ENCODE measurements around the gene FBLN7. TPM values are rescaled to one million over a fixed set of nuclear protein-coding genes. Genes with fewer than 3 reads are reported as not detected.
"Not testable (repeated sequence)": the region's sequence is repeated elsewhere in the genome, so short reads cannot be mapped to it uniquely, and the experiment has no call there.

Gene FBLN7
- total RNA-seq, 6 experiments from 2014 or later = 1.9 to 8.0 (median 7.2) TPM

DNA sequence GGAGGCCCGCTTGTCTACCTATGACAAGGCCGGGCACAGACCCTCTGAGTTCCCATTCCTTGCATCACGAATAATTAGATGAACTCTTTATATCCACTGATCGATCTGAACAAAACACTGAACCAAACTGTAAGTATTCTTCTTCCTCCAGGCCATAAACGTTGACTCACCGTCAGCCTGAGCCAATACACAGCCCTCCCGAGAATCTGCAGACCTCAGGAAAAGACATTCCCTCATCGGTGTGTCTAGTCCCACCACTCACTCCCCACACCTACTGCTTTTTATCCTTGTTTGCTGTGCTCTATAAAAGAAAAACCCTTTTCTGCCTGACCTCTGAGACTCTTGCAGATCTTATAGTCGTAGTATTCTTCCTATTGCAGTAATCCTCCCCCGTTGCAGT is 42.1 kb upstream of the FBLN7 start:
- TF ChIP-seq, protein P1, sequence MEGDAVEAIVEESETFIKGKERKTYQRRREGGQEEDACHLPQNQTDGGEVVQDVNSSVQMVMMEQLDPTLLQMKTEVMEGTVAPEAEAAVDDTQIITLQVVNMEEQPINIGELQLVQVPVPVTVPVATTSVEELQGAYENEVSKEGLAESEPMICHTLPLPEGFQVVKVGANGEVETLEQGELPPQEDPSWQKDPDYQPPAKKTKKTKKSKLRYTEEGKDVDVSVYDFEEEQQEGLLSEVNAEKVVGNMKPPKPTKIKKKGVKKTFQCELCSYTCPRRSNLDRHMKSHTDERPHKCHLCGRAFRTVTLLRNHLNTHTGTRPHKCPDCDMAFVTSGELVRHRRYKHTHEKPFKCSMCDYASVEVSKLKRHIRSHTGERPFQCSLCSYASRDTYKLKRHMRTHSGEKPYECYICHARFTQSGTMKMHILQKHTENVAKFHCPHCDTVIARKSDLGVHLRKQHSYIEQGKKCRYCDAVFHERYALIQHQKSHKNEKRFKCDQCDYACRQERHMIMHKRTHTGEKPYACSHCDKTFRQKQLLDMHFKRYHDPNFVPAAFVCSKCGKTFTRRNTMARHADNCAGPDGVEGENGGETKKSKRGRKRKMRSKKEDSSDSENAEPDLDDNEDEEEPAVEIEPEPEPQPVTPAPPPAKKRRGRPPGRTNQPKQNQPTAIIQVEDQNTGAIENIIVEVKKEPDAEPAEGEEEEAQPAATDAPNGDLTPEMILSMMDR (IDR thresholded peaks at IDR 0.05) = no peak
- H3K27me3 Mint-ChIP-seq (ENCODE audit: insufficient read depth) = no peaks in the 10 kb centered on the region; the same call in 1 of the 2 replicates
- H3K4me3 Mint-ChIP-seq = peak overlapping the region; percentile 58
- peaks cover 29% of the 10 kb centered on the region for H3K36me3 Mint-ChIP-seq (ENCODE audit: low read depth)
- DNase-seq = no peak
- H3K27ac Mint-ChIP-seq = peak overlapping the region; percentile 77
- no peaks in the 10 kb centered on the region for H3K9me3 Mint-ChIP-seq
- H3K4me1 Mint-ChIP-seq (ENCODE audit: low read depth) = peaks cover 56% of the 10 kb centered on the region

DNA sequence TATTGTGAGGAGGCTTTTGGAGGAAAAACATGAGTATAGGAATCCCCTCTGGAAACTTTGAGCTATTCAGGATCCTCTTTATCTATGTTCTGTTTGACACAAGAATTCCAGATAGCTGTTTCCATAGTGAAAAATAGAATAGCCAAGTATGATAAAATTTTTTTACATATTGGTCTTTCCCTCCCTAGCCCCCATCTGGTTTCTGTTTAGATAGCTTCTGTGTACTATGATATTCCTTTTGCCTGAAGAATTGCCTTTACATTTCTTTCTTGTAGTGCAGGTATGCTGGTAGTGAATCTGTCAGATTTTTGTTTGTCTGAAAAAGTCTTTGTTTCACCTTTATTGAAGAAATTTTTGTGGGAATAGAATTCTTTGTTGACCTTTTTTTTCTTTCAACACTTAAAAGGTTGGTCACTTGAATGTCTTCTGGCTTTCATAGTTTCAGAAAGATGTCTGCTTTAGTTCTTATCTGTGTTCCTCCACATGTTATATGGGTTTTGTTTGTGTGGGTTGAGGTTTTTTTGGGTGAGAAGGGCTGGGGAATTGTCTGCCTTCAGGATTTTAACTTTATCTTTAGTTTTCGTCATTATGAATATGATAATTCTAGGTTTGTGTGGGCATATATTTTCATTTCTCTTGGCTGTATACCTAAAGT is 29.9 kb upstream of the FBLN7 start:
- peaks cover 80% of the 10 kb centered on the region for H3K36me3 Mint-ChIP-seq (ENCODE audit: low read depth)
- no peak overlapping the region for H3K4me3 Mint-ChIP-seq
- no peak overlapping the region for H3K27ac Mint-ChIP-seq
- TF ChIP-seq, protein P1 (IDR thresholded peaks at IDR 0.05) = no peak
- peaks cover 34% of the 10 kb centered on the region for H3K9me3 Mint-ChIP-seq
- no peak for DNase-seq
- H3K4me1 Mint-ChIP-seq (ENCODE audit: low read depth) = peaks cover 12% of the 10 kb centered on the region
- peaks cover 2% of the 10 kb centered on the region; the same call in 1 of the 2 replicates for H3K27me3 Mint-ChIP-seq (ENCODE audit: insufficient read depth)

DNA sequence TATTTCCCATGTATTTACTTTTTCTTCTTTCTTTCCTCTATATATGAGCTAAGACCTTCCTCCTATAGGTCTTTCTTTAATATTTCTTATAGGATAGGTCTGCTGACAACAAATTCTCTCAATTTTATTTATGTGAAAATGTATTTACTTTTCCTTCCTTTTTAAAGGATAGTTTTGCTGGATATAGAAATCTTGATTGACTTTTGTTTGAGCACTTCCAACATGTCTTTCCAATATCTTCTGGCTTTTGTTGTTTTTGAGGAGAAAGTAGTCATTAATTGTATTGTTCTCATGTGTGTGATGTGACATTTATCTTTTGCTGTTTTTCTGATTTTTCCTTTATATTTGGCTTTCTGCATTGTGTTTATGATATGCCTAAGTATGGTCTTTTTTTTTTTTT is 28.9 kb upstream of the FBLN7 start:
- Mint-ChIP-seq H3K4me3 (no peak overlapping the region), H3K9me3 (peaks cover 34% of the 10 kb centered on the region), H3K36me3 (ENCODE audit: low read depth) (peaks cover 72% of the 10 kb centered on the region), H3K27ac (no peak overlapping the region), H3K4me1 (ENCODE audit: low read depth) (peaks cover 12% of the 10 kb centered on the region), H3K27me3 (ENCODE audit: insufficient read depth) (peaks cover 2% of the 10 kb centered on the region; the same call in 1 of the 2 replicates)
- DNase-seq = no peak
- TF ChIP-seq, protein P1 (IDR thresholded peaks at IDR 0.05) = no peak

DNA sequence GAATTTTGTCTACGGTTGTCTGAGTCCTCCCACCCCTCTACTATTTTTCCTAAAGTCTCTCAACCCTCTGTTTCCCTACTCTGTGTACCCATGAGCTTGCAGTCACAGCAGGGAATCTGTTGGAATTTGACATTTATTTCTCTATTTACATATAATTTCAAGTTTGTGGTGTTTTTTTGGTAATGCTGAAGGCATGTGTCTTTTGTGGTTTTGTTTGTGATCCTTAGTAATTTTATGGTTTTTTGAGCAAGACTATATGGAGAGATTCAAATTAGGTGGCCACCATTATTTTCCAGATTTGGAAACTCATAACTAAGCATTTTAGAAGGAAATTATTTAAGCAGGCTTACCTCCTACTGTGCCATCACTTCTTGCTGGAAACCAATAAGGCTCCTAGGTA is 27.2 kb upstream of the FBLN7 start:
- Mint-ChIP-seq H3K9me3 (peaks cover 34% of the 10 kb centered on the region), H3K4me1 (ENCODE audit: low read depth) (peaks cover 12% of the 10 kb centered on the region), H3K27ac (peak overlapping the region; percentile 2; the same call in 1 of the 2 replicates), H3K27me3 (ENCODE audit: insufficient read depth) (peaks cover 2% of the 10 kb centered on the region; the same call in 1 of the 2 replicates), H3K4me3 (no peak overlapping the region), H3K36me3 (ENCODE audit: low read depth) (peaks cover 70% of the 10 kb centered on the region)
- TF ChIP-seq, protein P1 (IDR thresholded peaks at IDR 0.05) = no peak
- DNase-seq = no peak

DNA sequence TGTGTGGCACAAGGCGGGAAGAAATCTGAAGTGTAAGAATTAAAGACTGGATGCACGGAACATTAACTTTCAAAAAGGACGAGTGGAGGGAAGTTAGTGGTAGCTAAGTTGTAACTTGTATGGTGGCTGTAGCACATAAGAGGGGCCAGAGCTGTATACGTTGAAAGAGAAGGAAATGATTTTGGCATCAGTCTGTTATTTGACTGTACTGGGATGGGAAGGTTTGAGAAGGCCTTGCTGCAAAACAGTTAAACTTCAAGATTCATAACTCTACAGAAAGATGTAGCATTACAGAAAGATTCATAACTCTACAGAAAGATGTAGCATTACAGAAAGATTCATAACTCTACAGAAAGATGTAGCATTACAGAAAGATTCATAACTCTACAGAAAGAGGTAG is 24.8 kb upstream of the FBLN7 start:
- Mint-ChIP-seq H3K9me3 (peaks cover 27% of the 10 kb centered on the region), H3K36me3 (ENCODE audit: low read depth) (peaks cover 50% of the 10 kb centered on the region), H3K4me1 (ENCODE audit: low read depth) (peaks cover 12% of the 10 kb centered on the region)
- DNase-seq; H3K27ac Mint-ChIP-seq; H3K27me3 Mint-ChIP-seq (ENCODE audit: insufficient read depth); H3K4me3 Mint-ChIP-seq: not testable (repeated sequence)

DNA sequence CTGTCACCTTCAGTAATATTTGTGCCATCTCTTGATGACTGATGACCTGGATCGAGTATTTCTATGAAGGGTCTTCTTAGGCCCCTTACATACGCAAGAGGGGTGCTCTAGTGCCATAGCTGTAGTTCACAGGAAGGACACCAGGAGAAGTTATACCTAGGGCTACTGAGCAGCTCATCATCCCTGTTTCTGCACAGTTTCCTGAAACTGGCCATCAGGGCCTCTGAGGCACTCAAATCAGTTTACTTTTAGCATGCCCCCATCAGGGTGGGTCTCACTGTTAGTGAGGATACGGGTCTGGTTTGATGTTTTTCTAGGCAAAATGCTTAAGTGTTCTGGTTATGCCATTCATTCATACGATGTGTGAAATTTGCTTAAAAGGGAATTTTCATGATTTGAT is 20.0 kb upstream of the FBLN7 start:
- TF ChIP-seq, protein P1 (IDR thresholded peaks at IDR 0.05) = peak; percentile 36
- H3K4me3 Mint-ChIP-seq = no peak overlapping the region
- no peak for DNase-seq
- no peaks in the 10 kb centered on the region for H3K27me3 Mint-ChIP-seq (ENCODE audit: insufficient read depth)
- H3K9me3 Mint-ChIP-seq = no peaks in the 10 kb centered on the region
- no peaks in the 10 kb centered on the region for H3K4me1 Mint-ChIP-seq (ENCODE audit: low read depth)
- H3K27ac Mint-ChIP-seq = no peak overlapping the region
- peaks cover 11% of the 10 kb centered on the region for H3K36me3 Mint-ChIP-seq (ENCODE audit: low read depth)
